Neural progenitor cell (in vitro differentiated cells): Measurements from ENCODE around the gene SDK2.

Source experiments
- CTCF ChIP-seq: fragments of 200-600 bp; sonication (generic); IDR thresholded peaks from 2 replicates; pipeline ENCODE4 v1.5.1; 2017; ENCODE audit warnings: antibody characterized with exemption, mild to moderate bottlenecking
- EZH2 ChIP-seq: fragments of 200-600 bp; sonication (generic); IDR thresholded peaks from 2 replicates; pipeline ENCODE4 v1.6.1; 2017; ENCODE audit warnings: antibody characterized with exemption, mild to moderate bottlenecking, moderate library complexity
- EZH2phosphoT487 ChIP-seq: fragments of 200-600 bp; sonication (generic); IDR thresholded peaks from 2 replicates; pipeline ENCODE4 v1.6.1; 2017; ENCODE audit warnings: antibody characterized with exemption

GRCh38 chr17:73650617-73651200 is 6.5 kb upstream of the SDK2 start:
- no peak for TF ChIP-seq EZH2
- TF ChIP-seq CTCF, result no peak
- TF ChIP-seq EZH2phosphoT487, result no peak
